HG02798 (cell line): Measurements from ENCODE around the gene TNIK.

Experiments
- ATAC-seq: cut with Tn5 transposase; IDR thresholded peaks from one replicate; pipeline ENCODE4 v1.9.1; 2021; ENCODE audit warnings: mild to moderate bottlenecking; ENCODE audit not compliant: unreplicated experiment, poor library complexity

Gene TNIK

GRCh38 chr3:171038342-171038741 is 421.9 kb downstream of the TNIK start:
- ATAC-seq = no peak

GRCh38 chr3:171028779-171029232 is 431.4 kb downstream of the TNIK start:
- ATAC-seq = no peak

- ATAC-seq = peak; percentile 68
Observed at GRCh38 chr3:171028025-171028778, 432.0 kb downstream of the TNIK start.

GRCh38 chr3:171026597-171027293 is 433.5 kb downstream of the TNIK start, which contains the start of gene SLC2A2:
Gene SLC2A2 (minus strand): TSS chr3:171026720. CDS start chr3:171026670, 50 bp downstream.
- no peak for ATAC-seq

DNA sequence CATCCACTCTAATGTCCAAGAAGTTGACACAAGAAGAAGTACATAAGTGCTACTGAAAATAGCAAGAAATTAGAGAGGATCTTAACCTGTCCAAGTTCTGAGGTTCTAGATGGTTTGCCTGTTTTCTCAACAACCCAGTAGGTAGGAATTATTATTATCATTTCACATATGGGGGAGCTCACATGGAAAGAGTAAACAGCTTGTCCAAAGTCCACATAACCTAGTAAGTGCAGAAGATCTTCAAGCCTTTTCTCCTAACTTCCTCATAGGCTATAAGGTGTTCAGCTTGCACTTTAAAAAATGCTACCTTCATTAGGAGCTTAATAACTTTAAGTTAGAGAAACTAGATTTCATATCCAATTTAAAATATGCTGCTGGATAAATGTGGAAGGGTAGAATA is 436.6 kb downstream of the TNIK start:
- no peak for ATAC-seq

DNA sequence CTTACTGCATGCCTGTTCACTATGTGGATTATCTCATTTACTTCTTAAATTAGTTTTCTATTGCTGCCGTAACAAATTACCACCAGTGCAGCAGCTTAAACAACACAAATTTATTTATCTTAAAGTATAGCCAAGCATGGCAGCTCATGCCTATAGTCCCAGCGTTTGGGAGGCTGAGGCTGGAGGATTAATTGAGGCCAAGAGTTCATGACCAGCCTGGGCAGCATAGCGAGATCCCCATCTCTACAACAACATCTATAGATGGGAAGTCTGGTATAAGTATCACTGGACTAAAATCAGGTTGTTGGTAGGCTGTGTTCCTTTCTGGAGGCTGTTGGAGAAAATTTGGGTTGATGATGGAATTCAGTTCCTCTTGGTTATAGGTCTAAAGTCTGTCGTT is 438.8 kb downstream of the TNIK start:
- ATAC-seq = no peak

DNA sequence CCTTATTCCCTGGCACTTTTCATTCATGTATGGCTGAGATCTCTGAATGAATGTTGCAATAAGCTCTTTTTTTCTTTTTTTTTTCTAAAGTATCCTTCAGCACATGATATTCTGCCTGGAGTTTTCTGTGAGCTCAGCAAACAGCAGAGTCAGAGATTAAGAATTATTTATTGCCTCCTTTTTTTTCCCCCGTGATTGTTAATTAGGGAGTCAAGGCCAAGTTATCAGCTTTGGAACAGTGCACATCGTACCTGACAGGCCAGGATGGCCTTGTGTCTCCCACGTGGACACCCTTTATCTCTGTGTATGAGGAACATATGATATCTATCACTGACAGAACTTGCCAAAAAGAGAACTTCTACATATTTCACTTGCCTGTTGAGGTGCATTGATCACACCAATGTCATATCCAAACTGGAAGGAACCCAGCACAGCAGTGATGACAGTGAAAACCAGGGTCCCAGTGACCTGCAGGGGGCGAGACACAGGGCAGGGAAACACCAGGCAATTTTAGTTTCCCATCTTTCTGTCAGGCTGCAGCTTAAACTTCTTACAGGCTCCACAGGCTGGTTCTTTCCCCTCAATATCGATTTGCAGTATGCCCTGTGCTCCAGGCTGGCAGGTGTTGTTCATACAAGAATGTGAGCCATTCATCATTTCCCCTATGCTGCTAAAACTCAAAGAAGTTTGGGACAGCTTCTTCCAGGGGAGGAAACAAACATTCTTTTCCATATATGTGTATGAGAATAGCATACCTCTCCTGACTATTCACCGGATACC is 441.9 kb downstream of the TNIK start:
- no peak for ATAC-seq

DNA sequence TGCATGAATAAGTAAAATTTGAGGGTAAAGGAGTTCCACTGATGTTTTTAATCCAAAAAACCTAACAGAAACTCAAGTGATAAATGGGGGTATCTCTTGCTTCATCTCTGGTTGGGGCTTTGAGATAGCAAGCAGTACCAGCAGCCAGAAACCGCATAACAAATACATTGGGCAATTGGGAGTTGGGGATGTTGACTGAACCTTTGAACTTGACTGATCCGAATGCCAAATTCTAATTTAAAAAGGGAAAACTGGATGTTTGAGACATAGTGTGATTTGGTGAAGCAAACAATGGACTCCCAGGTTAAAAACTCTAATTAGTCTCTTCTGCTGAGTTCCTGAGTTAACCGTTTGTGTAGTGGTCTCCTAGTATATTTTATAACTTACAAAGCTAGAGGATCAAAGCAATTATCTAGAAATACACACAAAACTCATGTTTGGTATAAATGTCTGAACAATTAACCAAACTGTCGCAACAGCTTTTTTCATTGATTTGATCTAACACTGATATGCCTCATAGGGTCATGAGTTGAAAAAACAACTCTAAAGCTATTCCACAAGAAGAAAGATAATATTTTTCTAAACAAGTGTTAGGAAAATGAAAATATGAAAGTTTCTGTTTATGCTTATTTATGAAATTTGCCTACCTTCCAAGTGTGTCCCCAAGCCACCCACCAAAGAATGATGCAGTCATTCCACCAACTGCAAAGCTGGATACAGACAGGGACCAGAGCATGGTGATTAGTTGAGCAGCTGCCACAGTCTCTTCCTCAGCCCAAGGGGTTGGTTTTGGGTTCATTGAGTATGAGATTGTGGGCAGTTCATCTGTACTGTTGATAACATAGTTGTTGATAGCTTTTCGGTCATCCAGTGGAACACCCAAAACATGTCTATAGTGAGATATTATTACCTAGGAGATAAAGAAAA is 446.1 kb downstream of the TNIK start:
- ATAC-seq = no peak

DNA sequence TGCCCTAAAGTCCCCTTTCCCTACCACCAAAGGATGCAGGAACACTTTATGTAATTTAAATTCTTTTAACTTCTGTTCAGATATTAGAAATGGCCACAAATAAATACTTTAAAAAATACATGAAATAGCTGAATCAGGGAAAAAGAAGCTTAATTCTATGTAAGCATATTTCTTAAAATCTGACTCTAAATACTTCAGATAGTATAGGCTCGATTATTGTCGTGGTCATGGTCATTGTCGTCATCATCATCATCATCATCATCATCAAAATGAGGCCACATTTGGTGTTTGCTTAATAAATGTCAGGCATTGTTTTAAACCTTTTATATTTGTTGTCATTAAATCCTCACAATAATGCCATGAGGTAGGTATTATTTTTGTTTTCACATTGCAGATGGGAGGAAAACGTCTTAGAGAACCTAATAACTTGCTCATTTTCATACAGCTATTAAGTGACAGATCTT is 448.3 kb downstream of the TNIK start:
- no peak for ATAC-seq
